22Rv1 (cell line): ENCODE results near the gene TANGO2.

ENCODE experiments used
- H3K27ac ChIP-seq: fragments of 450-650 bp; 2 replicates; pipeline ENCODE4 v1.5.1; 2017
- CTCF ChIP-seq: fragments of 450-650 bp; IDR thresholded peaks from 2 replicates; pipeline ENCODE4 v1.5.1; 2017; ENCODE audit warnings: mild to moderate bottlenecking
- ZFX ChIP-seq: fragments of 450-650 bp; IDR thresholded peaks from 2 replicates; pipeline ENCODE4 v1.6.1; 2017; ENCODE audit warnings: antibody characterized with exemption, borderline replicate concordance

Gene TANGO2

DNA sequence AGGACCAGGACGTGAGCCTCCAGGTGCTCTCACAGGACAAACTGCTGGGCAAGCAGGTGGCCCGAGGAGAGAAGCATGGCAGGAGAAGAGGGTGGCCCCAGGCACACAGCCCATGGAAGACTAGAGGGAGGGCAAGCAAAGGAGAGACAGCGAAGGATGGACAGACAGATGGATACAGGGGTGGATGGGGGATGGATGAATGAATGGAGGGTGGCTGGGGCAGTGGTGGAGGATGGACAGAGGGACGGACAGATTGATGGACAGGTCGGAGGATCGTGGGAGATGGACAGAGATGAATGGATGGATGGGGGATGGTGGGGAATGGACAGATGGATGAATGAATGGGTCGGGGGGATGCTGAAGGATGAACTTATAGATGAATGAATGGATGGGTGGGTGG, 27.0 kb upstream of the TANGO2 start:
- no peak overlapping the region for H3K27ac ChIP-seq
- no peak for TF ChIP-seq ZFX
- TF ChIP-seq CTCF, result no peak

DNA sequence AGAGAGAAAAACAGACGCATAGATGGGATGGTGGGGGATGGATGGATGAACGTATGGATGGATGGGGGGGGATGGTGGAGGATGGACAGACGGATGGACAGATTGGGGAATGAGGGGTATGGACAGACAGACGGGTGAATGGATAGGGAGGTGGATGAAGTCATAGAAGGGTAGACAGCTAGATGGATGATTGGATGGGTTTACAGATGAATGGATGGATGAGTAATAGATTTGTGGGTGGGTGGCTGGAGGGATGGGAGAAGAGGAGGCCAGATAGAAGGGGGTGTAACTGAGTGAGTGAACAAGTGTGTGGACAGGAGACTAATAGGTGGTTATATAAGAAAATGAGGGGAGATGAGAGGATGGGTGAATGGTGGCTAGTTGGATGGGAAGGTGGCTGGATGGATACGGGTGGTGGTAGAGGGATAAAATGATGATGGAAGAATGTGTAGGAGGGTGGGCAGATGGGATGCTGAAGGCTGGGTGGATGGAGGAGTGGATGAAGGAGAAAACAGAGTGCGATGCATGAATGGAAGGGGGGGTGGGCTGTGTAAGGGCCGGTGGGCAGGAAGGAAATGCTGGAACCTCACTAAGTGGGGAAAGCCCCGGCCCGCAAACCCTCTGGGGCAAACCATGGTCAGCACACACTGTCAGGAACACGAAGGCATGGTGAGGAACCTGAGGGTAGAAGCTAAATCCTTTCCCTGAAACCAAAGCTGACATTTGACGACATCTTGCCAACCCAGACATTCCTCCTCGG, 25.9 kb upstream of the TANGO2 start:
- TF ChIP-seq ZFX, result no peak
- TF ChIP-seq CTCF, result no peak
- H3K27ac ChIP-seq, result no peak overlapping the region

- no peak for TF ChIP-seq CTCF
- H3K27ac ChIP-seq, result no peak overlapping the region
These were observed 25.1 kb upstream of the TANGO2 start for GRCh38 chr22:19995611-19996339.

- no peak for TF ChIP-seq CTCF
- no peak for TF ChIP-seq ZFX
- no peak overlapping the region for H3K27ac ChIP-seq
These were observed 24.1 kb upstream of the TANGO2 start for GRCh38 chr22:19996694-19997384.

DNA sequence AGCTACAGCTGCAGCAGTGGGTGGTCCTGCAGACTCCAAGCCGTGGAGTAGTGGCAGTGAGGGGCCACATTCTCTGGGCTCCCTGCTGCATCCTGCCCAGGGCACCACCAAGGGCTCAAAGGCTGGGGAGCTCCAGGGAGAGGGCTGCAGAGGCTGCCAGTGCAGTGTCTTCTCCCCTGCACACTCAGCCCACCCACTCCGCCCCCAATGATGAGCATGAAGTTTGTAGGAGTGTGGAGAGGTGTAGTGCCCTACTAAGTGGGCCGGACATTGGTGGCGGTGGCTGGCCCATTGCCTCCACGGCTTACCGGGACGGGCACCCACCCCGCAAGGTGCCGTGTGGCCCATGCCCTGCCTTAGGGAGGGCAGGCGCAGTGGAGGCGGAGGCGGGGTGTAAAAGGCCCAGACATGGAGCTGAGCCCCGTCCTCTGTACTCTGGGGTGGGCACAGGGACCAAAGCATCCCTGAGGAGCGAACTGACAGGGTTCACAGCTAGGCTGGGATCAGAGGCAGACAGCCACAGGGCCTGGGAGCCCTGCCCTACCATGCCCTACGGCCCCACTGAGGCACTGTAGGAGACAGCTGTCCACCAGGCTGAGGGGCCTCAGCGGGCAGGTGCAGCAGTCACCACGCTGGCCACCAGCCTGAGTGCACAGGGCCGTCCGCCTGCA, 23.2 kb upstream of the TANGO2 start:
- TF ChIP-seq CTCF, result no peak

DNA sequence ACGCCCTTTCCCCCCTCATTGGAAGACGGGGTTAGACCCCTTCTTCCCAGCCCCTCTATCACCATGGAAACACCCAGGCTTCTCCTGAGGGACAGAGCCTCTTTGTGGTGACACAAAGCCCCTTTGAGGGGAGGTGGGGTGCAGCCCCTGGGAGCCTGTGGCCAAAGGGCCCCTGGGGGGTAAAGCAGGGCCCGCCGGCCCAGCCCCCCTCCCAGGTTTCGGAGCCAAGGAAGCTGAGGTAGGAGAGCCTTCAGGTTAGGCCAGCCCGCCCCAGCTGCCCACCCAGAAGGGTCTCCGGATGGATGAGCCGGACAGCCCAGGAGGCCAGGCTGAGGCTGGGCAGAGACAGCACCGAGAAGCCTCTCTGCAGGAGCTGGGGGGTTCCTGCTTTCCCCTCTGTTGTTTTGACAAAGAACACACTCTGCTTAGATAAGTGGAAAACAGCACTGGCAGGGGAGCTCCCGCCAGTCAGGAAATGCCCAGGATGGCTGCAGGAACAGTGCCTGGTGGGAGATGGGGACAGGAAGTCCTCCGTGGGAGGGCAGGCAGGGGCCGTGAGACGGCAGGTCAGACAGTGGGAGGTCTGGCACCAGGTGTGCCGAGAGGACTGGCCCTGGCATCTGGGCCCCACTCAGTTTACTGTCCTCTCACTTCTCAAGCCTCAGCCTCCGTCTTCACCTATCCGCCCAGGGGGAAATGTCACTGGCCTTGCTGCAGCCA, 22.5 kb upstream of the TANGO2 start:
- no peak overlapping the region for H3K27ac ChIP-seq
- TF ChIP-seq CTCF (no peak), ZFX (no peak)

More for the DNA sequence above, 23.2 kb upstream of the TANGO2 start:
- H3K27ac ChIP-seq, result no peak overlapping the region
